ENCODE data around the gene MAN1B1. TPM values are rescaled to one million over a fixed set of nuclear protein-coding genes. Genes with fewer than 3 reads are reported as not detected.
A peak's percentile ranks its signal among the peaks of the same experiment; 100 is the strongest.

Gene MAN1B1
- total RNA-seq, 1 experiment from 2014 or later = 50.9 TPM

DNA sequence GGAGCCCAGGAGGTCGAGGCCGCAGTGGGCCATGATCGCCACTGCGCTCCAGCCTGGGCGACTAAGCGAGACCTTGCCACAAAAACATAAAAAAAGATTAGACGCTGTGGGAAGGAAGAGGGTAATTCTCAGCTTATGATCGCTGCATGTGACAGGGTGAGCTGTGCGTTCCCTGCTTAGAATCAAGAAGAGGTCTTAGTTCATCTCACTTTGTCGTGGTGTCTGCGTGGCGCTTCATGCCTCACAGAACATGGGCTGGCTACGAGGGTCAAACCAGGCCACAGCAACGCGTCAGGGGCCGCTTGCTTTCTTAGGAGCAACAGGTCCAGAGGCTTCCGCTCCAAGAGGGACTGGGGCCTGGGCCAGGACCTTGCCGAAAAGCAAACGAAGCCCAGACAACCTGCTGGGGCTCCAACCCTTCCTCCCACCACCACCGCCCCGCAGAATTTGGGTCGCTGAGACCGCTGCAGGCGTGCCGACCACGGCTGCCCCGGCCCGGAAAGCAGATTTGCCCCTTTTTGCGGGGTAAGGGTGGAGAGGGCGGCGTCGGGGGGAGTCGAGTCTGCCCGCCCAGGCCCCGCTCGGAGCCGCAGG, 42.2 kb downstream of the MAN1B1 start:
- BruUV-seq (replicated peaks) = no TSS peak
- H3K9me3 ChIP-seq (ENCODE audit: control insufficient read depth in 1 of 2, insufficient read depth in 1 of 2, low read depth in 1 of 2, low read length in 2 of 2) = no peaks in the 10 kb centered on the region
- H3K4me3 ChIP-seq (replicated peaks in 1 of 2; ENCODE audit: low read depth in 1 of 2, low read length in 2 of 2) = peak overlapping the region; percentile 85 to 94
- no peaks in the 10 kb centered on the region for H3K36me3 ChIP-seq (ENCODE audit: control insufficient read depth in 1 of 2, insufficient read depth in 2 of 2, low read length in 2 of 2)
- ATAC-seq (peak; percentile 16), DNase-seq (ENCODE audit: low read depth, low spot score) (no peak)
- TF ChIP-seq, protein P1, sequence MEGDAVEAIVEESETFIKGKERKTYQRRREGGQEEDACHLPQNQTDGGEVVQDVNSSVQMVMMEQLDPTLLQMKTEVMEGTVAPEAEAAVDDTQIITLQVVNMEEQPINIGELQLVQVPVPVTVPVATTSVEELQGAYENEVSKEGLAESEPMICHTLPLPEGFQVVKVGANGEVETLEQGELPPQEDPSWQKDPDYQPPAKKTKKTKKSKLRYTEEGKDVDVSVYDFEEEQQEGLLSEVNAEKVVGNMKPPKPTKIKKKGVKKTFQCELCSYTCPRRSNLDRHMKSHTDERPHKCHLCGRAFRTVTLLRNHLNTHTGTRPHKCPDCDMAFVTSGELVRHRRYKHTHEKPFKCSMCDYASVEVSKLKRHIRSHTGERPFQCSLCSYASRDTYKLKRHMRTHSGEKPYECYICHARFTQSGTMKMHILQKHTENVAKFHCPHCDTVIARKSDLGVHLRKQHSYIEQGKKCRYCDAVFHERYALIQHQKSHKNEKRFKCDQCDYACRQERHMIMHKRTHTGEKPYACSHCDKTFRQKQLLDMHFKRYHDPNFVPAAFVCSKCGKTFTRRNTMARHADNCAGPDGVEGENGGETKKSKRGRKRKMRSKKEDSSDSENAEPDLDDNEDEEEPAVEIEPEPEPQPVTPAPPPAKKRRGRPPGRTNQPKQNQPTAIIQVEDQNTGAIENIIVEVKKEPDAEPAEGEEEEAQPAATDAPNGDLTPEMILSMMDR (IDR thresholded peaks at IDR 0.05 in 2 of 3, conservative IDR thresholded peaks at IDR 0.05 in 1 of 3; ENCODE audit: borderline replicate concordance in 1 of 3, insufficient read depth in 1 of 3, low read depth in 2 of 3, low read length in 2 of 3) = no peak
- TF ChIP-seq ZFX (IDR thresholded peaks at IDR 0.05) = 0 out of 2 replicates have a peak, but pooled peaks have one; percentile 87
- intact Hi-C loops (cut with micrococcal nuclease) = no loop called here
- H3K79me2 ChIP-seq (ENCODE audit: insufficient read depth, low read length) = peaks cover 31% of the 10 kb centered on the region
- no peaks in the 10 kb centered on the region for H3K9me2 ChIP-seq (ENCODE audit: insufficient read depth)
- POLR2A ChIA-PET = interaction anchor here (0.8 to 1.6 kb wide), 7 partner anchors 22 to 112 kb away, joined by 3 to 20 read pairs (median 4); partner anchors contain the start of genes MAN1B1, RNF224 and TPRN
- 0 out of 2 replicates have a peak, but pooled peaks cover 3% of the 10 kb centered on the region for H4K20me1 ChIP-seq (ENCODE audit: insufficient read depth)
- CTCF ChIA-PET = interaction anchor here (0.9 to 3.3 kb wide), 5 partner anchors 21 to 108 kb away, joined by 3 to 21 read pairs (median 8); partner anchors contain the start of gene RNF224
- H3K4me1 ChIP-seq (ENCODE audit: control insufficient read depth in 1 of 2, insufficient read depth in 2 of 2, low read length in 2 of 2) = peaks cover 19 to 37% of the 10 kb centered on the region in 2 experiments; a peak in 3 of 4 replicates
- no peak overlapping the region for H2AFZ ChIP-seq (ENCODE audit: low read depth, low read length, poor library complexity, severe bottlenecking)
- RAD21 ChIA-PET (ENCODE audit: low non-redundant PET in 1 of 2, low total read pairs in 2 of 2, uncharacterized antibody in 2 of 2, unreplicated experiment in 2 of 2) = interaction anchor here in 1 of 2 experiments (1.0 kb wide), 2 partner anchors 98 to 108 kb away, joined by 3 read pairs; partner anchors contain the start of gene RNF224
- H3K27me3 ChIP-seq (ENCODE audit: insufficient read depth, low read length) = no peaks in the 10 kb centered on the region
- H3K27ac ChIP-seq (ENCODE audit: low read depth, low read length) = peak overlapping the region; percentile 89
- peak overlapping the region; percentile 97 for H3K9ac ChIP-seq (ENCODE audit: low read length)
- H3K4me2 ChIP-seq (ENCODE audit: low read length) = peak overlapping the region; percentile 86

DNA sequence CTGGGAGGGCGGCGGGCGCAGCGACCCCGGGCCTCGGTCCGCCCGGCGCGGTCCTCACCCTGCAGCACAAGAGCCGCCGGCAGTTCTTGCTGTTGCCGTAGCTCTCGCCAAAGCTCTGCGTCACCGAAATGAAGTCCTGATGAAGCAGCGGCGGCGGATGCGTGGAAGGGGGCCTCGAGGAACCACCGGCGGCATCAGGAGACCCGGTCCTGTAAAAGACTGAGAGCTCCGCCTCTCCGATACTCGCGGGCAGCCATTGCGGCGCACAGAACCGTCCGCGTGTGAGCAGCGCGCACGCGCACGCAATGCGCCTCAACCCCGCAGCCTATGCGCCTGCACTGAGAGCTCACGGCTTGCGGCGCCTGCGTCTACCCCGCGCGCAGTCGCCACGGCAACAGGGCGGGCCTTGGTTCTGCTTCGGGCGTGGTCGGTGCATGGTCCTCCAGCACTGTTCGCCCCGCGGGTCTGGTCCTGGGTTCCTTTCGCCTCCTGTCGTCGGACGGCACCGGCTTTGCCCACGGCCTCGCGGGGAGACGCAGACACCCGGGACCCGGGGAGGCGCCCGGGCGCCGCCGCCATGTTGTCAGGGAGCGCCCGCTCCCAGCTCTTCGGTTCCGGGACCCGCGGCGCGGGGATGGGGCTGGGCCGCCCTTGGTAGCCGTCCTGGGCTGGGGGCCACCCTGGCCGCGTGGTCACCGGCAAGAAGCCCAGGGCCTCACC, 42.8 kb downstream of the MAN1B1 start:
- no peaks in the 10 kb centered on the region for H3K9me2 ChIP-seq (ENCODE audit: insufficient read depth)
- peak overlapping the region; percentile 86 for H3K4me2 ChIP-seq (ENCODE audit: low read length)
- POLR2A ChIA-PET = interaction anchor here (0.8 to 1.6 kb wide), 7 partner anchors 21 to 111 kb away, joined by 3 to 20 read pairs (median 4); partner anchors contain the start of genes MAN1B1, RNF224 and TPRN
- peaks cover 22 to 37% of the 10 kb centered on the region in 2 experiments for H3K4me1 ChIP-seq (ENCODE audit: control insufficient read depth in 1 of 2, insufficient read depth in 2 of 2, low read length in 2 of 2)
- H3K9me3 ChIP-seq (ENCODE audit: control insufficient read depth in 1 of 2, insufficient read depth in 1 of 2, low read depth in 1 of 2, low read length in 2 of 2) = no peaks in the 10 kb centered on the region
- H2AFZ ChIP-seq (ENCODE audit: low read depth, low read length, poor library complexity, severe bottlenecking) = no peak overlapping the region
- CTCF ChIA-PET = interaction anchor here (0.9 to 3.3 kb wide), 5 partner anchors 21 to 107 kb away, joined by 3 to 21 read pairs (median 8); partner anchors contain the start of gene RNF224
- no peaks in the 10 kb centered on the region for H3K27me3 ChIP-seq (ENCODE audit: insufficient read depth, low read length)
- RAD21 ChIA-PET (ENCODE audit: low non-redundant PET in 1 of 2, low total read pairs in 2 of 2, uncharacterized antibody in 2 of 2, unreplicated experiment in 2 of 2) = interaction anchor here in 1 of 2 experiments (1.0 kb wide), 2 partner anchors 97 to 107 kb away, joined by 3 read pairs; partner anchors contain the start of gene RNF224
- BruUV-seq (replicated peaks) = no TSS peak
- peak overlapping the region; percentile 97 for H3K9ac ChIP-seq (ENCODE audit: low read length)
- ATAC-seq (peak; percentile 97), DNase-seq (ENCODE audit: low read depth, low spot score) (peak; percentile 81)
- TF ChIP-seq, protein P2, sequence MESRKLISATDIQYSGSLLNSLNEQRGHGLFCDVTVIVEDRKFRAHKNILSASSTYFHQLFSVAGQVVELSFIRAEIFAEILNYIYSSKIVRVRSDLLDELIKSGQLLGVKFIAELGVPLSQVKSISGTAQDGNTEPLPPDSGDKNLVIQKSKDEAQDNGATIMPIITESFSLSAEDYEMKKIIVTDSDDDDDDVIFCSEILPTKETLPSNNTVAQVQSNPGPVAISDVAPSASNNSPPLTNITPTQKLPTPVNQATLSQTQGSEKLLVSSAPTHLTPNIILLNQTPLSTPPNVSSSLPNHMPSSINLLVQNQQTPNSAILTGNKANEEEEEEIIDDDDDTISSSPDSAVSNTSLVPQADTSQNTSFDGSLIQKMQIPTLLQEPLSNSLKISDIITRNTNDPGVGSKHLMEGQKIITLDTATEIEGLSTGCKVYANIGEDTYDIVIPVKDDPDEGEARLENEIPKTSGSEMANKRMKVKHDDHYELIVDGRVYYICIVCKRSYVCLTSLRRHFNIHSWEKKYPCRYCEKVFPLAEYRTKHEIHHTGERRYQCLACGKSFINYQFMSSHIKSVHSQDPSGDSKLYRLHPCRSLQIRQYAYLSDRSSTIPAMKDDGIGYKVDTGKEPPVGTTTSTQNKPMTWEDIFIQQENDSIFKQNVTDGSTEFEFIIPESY (IDR thresholded peaks at IDR 0.05; ENCODE audit: extremely low read depth, insufficient replicate concordance, low read length) = peak; percentile 31
- TF ChIP-seq EZH2phosphoT487 (IDR thresholded peaks at IDR 0.05; ENCODE audit: borderline replicate concordance) (no peak), POLR2AphosphoS5 (IDR thresholded peaks at IDR 0.05; ENCODE audit: low read depth, low read length) (peak; percentile 96), TCF7L2 (IDR thresholded peaks at IDR 0.05; ENCODE audit: borderline replicate concordance, extremely low read depth, insufficient read depth, insufficient read length) (peak; percentile 47), EGR1 (IDR thresholded peaks at IDR 0.05; ENCODE audit: low read depth) (no peak), ZFX (IDR thresholded peaks at IDR 0.05) (peak; percentile 79; the same call in 1 of the 2 replicates), YY1 (IDR thresholded peaks at IDR 0.05; ENCODE audit: extremely low read depth, insufficient replicate concordance, low read depth, low read length) (peak; percentile 93), POLR2A (IDR thresholded peaks at IDR 0.05; ENCODE audit: borderline replicate concordance, extremely low read depth, insufficient read depth, insufficient read length) (peak; percentile 67), SRF (IDR thresholded peaks at IDR 0.05; ENCODE audit: low read depth) (no peak)
- TF ChIP-seq, protein P3, sequence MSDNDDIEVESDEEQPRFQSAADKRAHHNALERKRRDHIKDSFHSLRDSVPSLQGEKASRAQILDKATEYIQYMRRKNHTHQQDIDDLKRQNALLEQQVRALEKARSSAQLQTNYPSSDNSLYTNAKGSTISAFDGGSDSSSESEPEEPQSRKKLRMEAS (IDR thresholded peaks at IDR 0.05) = peak; percentile 91
- H3K36me3 ChIP-seq (ENCODE audit: control insufficient read depth in 1 of 2, insufficient read depth in 2 of 2, low read length in 2 of 2) = no peaks in the 10 kb centered on the region
- 0 out of 2 replicates have a peak, but pooled peaks cover 3% of the 10 kb centered on the region for H4K20me1 ChIP-seq (ENCODE audit: insufficient read depth)
- H3K27ac ChIP-seq (ENCODE audit: low read depth, low read length) = peak overlapping the region; percentile 89
- H3K79me2 ChIP-seq (ENCODE audit: insufficient read depth, low read length) = peaks cover 31% of the 10 kb centered on the region
- intact Hi-C loops (cut with micrococcal nuclease) = no loop called here
- peak overlapping the region; percentile 85 to 94 for H3K4me3 ChIP-seq (replicated peaks in 1 of 2; ENCODE audit: low read depth in 1 of 2, low read length in 2 of 2)

All from HCT116 (cell line).